Measurements from ENCODE around the gene YJU2.

YJU2 gene

GRCh38 chr19:4258181-4258580 lies 11.3 kb downstream of the YJU2 start:
- H3K36me3 ChIP-seq (ENCODE audit: insufficient read depth), result no peaks in the 10 kb centered on the region; the same call in 1 of the 2 replicates
- no peaks in the 10 kb centered on the region for H4K20me1 ChIP-seq (ENCODE audit: insufficient read depth)
- no peak for TF ChIP-seq CTCF (conservative IDR thresholded peaks at IDR 0.05; ENCODE audit: low read depth, low read length)
- H3K27me3 ChIP-seq (ENCODE audit: insufficient read depth, low read depth), result no peaks in the 10 kb centered on the region
- no peak overlapping the region for H2AFZ ChIP-seq (ENCODE audit: low read depth)
- no peak overlapping the region for H3K27ac ChIP-seq
- H3K9ac ChIP-seq, result no peak overlapping the region
- no peak overlapping the region for H3K4me2 ChIP-seq
- no peaks in the 10 kb centered on the region for H3K4me1 ChIP-seq (ENCODE audit: low read depth, poor library complexity, severe bottlenecking)
- H3K79me2 ChIP-seq (ENCODE audit: insufficient read depth, low read depth), result no peaks in the 10 kb centered on the region
- H3K4me3 ChIP-seq (IDR thresholded peaks at IDR 0.05; ENCODE audit: insufficient read depth, low read depth, low read length), result no peak overlapping the region

GRCh38 chr19:4260613-4261191 lies 13.8 kb downstream of the YJU2 start:
- Histone ChIP-seq H3K4me3 (IDR thresholded peaks at IDR 0.05; ENCODE audit: insufficient read depth, low read depth, low read length) (no peak overlapping the region), H3K36me3 (ENCODE audit: insufficient read depth) (no peaks in the 10 kb centered on the region), H3K27ac (no peak overlapping the region), H3K27me3 (ENCODE audit: insufficient read depth, low read depth) (no peaks in the 10 kb centered on the region), H3K4me1 (ENCODE audit: low read depth, poor library complexity, severe bottlenecking) (no peaks in the 10 kb centered on the region), H3K4me2 (no peak overlapping the region), H2AFZ (ENCODE audit: low read depth) (no peak overlapping the region), H3K79me2 (ENCODE audit: insufficient read depth, low read depth) (no peaks in the 10 kb centered on the region), H4K20me1 (ENCODE audit: insufficient read depth) (no peaks in the 10 kb centered on the region), H3K9ac (no peak overlapping the region)
- no peak for TF ChIP-seq CTCF (conservative IDR thresholded peaks at IDR 0.05; ENCODE audit: low read depth, low read length)

- Histone ChIP-seq H3K27me3 (ENCODE audit: insufficient read depth, low read depth) (no peaks in the 10 kb centered on the region), H3K79me2 (ENCODE audit: insufficient read depth, low read depth) (no peaks in the 10 kb centered on the region), H2AFZ (ENCODE audit: low read depth) (no peak overlapping the region), H4K20me1 (ENCODE audit: insufficient read depth) (no peaks in the 10 kb centered on the region), H3K27ac (no peak overlapping the region), H3K9ac (no peak overlapping the region), H3K36me3 (ENCODE audit: insufficient read depth) (no peaks in the 10 kb centered on the region), H3K4me3 (IDR thresholded peaks at IDR 0.05; ENCODE audit: insufficient read depth, low read depth, low read length) (no peak overlapping the region), H3K4me2 (no peak overlapping the region), H3K4me1 (ENCODE audit: low read depth, poor library complexity, severe bottlenecking) (no peaks in the 10 kb centered on the region)
- no peak for TF ChIP-seq CTCF (conservative IDR thresholded peaks at IDR 0.05; ENCODE audit: low read depth, low read length)
These were observed 17.9 kb downstream of the YJU2 start for GRCh38 chr19:4264812-4265211.

GRCh38 chr19:4266253-4267000 lies 19.5 kb downstream of the YJU2 start:
- Histone ChIP-seq H3K27me3 (ENCODE audit: insufficient read depth, low read depth) (no peaks in the 10 kb centered on the region), H2AFZ (ENCODE audit: low read depth) (no peak overlapping the region), H3K4me1 (ENCODE audit: low read depth, poor library complexity, severe bottlenecking) (no peaks in the 10 kb centered on the region), H3K27ac (no peak overlapping the region), H4K20me1 (ENCODE audit: insufficient read depth) (no peaks in the 10 kb centered on the region), H3K4me2 (no peak overlapping the region), H3K4me3 (IDR thresholded peaks at IDR 0.05; ENCODE audit: insufficient read depth, low read depth, low read length) (no peak overlapping the region), H3K9ac (no peak overlapping the region), H3K36me3 (ENCODE audit: insufficient read depth) (no peaks in the 10 kb centered on the region), H3K79me2 (ENCODE audit: insufficient read depth, low read depth) (no peaks in the 10 kb centered on the region)
- TF ChIP-seq CTCF (conservative IDR thresholded peaks at IDR 0.05; ENCODE audit: low read depth, low read length), result no peak

Measured in KMS-11 (cell line).